GM13977 (cell line): ENCODE results near the gene HOXA2.

Source experiments
- DNase-seq: peaks from one replicate; pipeline ENCODE4 v3.0.0; 2012; ENCODE audit warnings: low spot score
- CTCF ChIP-seq: IDR thresholded peaks from 2 replicates; pipeline ENCODE4 v1.5.1; 2012; ENCODE audit warnings: mild to moderate bottlenecking, control low read depth; ENCODE audit not compliant: insufficient read depth; ENCODE audit errors: extremely low read depth, missing control alignments
- in situ Hi-C: fragments of 300-500 bp; cut with MboI; formaldehyde crosslinking; loops from one replicate; pipeline ENCODE4 v1.12.0; 2022; ENCODE audit warnings: low sequenced_read_pairs, low pct_unique_long_range_greater_than_20kb, mixed read lengths, inconsistent platforms; ENCODE audit not compliant: unreplicated experiment

The HOXA2 gene

GRCh38 chr7:27134392-27134791 lies 31.9 kb upstream of the HOXA2 start:
- no peak for TF ChIP-seq CTCF

DNA sequence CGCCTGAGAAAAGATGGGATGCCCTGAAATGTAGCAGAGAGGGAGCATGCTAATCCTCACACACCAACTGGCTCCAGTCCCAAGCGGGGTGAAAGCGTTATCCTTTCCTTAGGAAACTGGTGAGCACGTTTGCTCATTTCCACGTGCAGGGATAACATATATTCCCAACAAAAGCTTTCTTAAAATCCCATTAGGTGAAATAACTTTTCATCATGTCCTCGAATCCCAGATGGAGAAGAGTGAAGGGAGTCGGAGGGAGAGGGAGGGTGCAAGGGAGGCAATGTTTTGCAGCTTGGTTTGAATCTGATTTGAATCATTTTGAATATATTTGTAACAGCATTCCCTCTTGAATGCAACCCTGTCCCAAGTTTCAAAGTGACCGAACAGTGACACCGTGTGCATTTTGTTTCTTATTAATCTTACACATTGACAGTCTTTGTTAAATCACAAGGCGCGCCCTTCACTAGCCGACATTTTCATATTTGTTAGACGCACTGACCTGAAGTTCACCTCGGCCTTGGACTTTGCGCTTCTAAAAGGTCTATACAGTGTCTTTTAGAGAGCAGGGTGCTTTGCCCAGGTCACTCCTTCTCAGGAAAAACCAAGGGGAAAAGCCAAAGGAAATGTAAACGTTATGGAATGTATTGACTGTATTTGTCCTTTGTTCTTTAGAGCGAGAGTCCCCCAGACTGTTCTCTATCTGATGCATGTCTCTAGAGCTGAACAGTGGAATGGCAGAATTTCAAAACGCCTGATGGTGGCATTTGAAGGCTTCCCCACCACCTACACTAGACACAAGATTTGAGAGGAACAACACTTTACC lies 31.1 kb upstream of the HOXA2 start:
- TF ChIP-seq CTCF: no peak
- in situ Hi-C loops: no loop called here
- no peak for DNase-seq

More at GRCh38 chr7:27134392-27134791, 31.9 kb upstream of the HOXA2 start:
- DNase-seq: peak; percentile 69
- in situ Hi-C loops: no loop called here

- TF ChIP-seq CTCF: no peak
- no peak for DNase-seq
- in situ Hi-C loops: no loop called here
Measured at GRCh38 chr7:27132978-27133377, 30.5 kb upstream of the HOXA2 start.

DNA sequence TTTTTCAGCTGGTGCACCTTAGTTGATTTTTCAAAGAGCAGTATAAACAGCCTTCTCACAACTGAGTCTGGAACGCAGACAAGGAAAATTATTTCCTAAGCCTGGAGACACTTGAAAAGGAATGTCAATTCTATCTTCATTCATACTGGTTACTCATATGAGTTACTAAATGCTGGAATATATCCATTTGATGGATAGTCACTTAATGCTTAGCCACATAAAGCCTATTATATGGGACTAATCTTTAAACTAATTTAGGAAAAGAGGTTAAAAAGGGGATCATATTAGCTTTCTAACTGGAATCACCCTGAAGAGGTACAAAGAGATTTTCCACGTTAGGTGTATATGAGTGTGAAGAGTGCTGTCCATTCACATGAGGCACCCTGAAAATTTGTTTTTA lies 29.7 kb upstream of the HOXA2 start:
- no peak for DNase-seq
- TF ChIP-seq CTCF: no peak
- in situ Hi-C loops: no loop called here

- in situ Hi-C loops: no loop called here
- no peak for TF ChIP-seq CTCF
- no peak for DNase-seq
Measured at GRCh38 chr7:27131390-27131819, 28.9 kb upstream of the HOXA2 start.

DNA sequence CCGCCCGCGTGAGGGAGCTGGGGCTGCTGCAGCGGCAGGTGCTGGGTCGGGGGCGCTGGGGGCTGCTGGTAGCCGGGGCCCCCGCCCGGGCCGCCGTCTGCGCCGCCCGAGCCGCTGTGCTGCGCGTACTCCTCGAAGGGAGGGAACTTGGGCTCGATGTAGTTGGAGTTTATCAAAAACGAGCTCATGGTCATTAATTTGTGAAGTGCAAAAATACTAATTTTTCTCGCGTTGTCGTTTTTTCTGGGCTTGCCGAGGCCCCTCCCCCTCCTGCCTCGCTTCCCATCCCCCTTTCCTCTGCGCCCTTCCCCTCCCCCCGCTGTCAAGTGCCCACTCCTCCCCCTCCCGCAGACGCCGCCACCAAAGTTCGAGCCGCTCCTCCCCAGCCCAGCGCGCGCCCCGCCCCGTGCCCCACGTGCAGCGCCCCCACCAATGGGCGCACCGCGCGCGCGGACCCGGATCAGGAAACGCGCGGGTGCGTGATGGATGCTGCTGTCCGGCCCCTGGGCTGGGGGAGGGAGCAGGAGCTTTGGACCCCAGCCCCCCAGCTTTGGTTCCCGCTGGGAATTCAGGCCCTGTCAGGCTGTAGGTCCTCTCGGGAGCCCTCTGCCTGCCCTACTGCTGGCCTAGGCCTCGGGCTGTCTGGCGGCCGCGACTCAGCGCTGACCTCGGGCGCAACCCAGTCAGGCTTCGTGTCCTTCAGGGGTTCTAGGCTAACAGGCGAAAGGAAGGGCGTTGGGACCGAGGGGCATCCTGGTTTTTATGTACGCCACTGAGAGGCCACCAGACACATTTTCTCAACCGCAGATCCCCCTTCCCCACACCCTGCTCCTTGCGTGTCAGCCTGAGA lies 28.3 kb upstream of the HOXA2 start, which contains the start of gene HOXA4:
HOXA4 (minus strand) TSS at position 218 of the 850 bp plus-strand sequence; CDS start at position 194, 24 bp downstream.
- TF ChIP-seq CTCF: no peak
- in situ Hi-C loops: no loop called here
- no peak for DNase-seq
